Measurements from ENCODE around the gene AGAP1.

AGAP1 gene

GRCh38 chr2:235553291-235553690, 59.4 kb downstream of the AGAP1 start:
- no peak for FAIRE-seq

DNA sequence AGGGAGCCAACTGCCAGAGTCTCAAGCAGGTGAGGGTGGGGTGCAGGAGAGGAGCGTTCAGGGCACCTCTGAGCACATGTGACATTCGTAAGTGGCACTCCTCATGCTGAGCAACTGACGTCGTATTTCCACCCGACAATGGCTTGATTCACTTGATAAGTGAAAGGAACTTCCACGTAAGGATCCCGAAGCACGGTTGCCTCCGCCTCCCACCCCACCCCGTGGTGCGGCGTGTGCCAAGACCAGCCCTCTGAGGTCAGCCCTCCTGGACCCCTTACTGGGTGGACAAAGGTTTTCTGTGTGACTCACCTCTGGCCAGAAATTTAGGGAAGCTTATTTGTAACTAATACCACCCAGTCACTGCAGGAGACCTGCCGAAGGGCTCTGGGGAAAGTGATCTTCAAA, 59.9 kb downstream of the AGAP1 start:
- no peak for FAIRE-seq

DNA sequence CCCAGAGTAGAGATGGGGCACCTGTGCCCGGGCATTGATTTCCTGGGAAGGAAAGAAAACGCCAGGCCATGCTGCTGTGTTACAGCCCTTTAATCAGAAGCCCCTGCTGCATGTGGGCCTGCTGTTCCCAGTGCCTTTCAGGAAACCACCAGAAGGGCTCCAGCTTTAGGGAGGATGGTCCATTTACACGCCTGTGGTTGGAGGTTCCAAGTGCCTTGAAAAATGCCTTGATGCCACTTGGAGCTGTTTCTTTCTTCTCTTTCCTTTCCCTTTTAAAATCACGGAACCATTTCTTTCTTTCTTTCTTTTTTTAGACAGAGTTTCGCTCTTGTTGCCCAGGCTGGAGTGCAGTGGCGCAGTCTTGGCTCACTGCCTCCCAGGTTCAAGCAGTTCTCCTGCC, 60.5 kb downstream of the AGAP1 start:
- FAIRE-seq: no peak

GRCh38 chr2:235554936-235555335, 61.1 kb downstream of the AGAP1 start:
- FAIRE-seq: no peak

DNA sequence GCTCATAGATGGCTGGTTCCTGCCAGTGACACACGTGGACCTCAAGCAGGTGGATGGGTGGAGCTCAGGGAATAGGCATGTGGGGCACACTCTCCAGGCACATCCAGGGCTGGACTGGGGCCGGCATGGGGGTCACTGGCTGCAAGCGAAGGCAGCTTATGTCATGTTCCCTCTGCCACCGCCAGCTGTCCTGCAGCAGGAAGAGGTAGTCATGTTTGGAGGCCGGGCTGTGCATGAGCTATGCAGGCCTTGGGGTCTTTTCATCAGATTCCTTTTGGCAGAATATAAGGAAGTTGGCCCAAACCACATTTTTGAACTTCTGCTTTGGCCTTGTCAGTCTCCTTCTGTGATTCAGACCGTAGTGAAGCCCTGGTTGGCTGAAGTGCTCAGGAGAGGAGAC, 61.5 kb downstream of the AGAP1 start:
- no peak for FAIRE-seq

DNA sequence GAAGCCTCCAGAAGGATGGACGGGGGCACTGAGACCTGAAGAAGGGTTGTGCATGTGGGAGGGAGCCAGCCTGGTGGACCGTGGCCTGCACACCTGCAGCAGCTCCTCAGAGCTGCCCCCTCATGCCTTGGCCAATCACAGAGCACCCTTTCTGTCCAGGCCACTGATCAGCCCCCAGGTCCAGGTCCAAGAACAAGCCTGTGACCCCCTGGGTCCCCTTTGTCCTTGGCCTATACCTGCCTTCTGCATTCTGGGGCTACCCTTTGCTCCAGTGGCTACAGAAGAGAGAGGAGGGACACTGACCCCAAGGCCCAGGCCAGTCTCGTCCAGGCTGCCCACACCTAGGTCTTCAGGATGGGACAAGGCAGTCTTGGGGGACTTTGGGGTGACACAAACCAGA, 62.2 kb downstream of the AGAP1 start:
- no peak for FAIRE-seq

DNA sequence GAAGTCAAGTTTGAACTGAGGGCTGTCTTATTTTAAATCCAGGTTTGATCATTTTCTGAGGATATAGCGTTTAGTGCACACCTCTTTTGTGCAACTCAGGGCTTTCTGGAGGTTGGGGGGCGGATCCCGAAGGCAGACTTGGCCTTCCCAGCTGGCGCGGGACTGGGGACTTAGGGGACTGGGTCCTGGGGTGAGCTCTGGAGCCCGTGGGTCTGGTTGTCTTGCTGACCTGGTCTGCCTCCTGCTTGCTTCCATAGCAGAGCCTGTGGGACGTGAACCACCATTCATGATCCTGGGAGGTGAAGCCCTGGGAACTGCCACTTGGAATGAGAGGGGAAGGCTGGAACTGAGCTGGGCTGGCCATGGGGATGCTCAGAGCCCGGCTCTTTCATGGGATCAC, 63.1 kb downstream of the AGAP1 start:
- FAIRE-seq: no peak

GRCh38 chr2:235557903-235558302, 64.1 kb downstream of the AGAP1 start:
- no peak for FAIRE-seq

DNA sequence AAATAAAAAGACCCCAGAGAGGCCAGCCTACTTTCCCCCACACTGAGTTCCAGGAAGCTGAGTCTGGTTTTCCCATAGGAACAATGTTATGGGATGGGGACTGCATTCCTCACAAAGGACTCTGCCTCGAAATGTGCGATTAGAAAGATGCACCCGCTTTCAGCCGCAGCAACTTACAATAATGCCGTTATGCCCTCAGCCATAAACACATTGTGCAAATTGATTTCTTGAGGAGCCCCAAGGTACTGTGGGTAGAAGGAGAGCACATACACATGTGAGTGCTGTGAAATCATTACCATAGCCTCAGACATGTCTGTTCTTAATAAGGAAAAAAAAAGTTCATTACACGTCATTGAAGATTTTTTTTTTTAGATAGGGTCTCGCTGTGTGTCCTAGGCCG, 64.7 kb downstream of the AGAP1 start:
- FAIRE-seq: no peak

DNA sequence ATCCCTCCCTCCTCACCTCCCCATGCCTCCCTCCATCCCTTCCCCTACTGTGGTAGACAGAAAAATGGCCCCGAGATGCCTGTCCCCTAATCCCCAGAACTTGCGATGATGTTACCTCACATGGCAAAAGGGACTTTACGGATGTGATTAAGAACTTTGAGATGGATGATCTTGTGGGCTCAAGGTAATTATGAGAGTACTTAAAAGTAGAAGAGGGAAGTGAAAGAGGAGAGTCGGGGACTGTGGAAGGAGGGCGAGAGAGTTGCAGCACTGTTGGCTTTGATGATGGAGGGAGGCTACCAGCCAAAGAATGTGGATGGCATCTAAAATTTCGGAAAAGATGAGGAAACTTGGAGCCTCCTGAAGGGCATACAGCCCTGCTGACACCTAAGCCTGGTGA, 66.5 kb downstream of the AGAP1 start:
- FAIRE-seq: no peak

DNA sequence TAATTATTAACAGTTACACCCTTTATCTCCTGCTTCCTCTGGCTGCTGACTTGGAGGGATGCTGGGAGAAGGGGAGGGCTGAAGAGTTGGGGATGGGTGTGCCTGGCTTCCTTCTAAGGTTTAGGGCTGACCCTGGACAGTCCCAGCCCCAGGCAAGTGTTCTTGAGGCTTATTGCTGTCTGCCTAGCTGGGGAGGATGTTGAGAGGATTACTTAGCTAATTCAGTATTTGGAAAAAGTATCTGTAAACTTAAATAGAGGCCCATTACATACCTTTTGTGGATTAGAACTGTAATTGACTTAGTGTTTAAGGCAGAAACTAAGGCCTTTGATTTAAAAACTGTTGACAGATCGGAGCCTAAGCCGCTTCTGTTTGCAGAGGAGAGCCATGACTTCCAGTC, 67.6 kb downstream of the AGAP1 start:
- FAIRE-seq: no peak

DNA sequence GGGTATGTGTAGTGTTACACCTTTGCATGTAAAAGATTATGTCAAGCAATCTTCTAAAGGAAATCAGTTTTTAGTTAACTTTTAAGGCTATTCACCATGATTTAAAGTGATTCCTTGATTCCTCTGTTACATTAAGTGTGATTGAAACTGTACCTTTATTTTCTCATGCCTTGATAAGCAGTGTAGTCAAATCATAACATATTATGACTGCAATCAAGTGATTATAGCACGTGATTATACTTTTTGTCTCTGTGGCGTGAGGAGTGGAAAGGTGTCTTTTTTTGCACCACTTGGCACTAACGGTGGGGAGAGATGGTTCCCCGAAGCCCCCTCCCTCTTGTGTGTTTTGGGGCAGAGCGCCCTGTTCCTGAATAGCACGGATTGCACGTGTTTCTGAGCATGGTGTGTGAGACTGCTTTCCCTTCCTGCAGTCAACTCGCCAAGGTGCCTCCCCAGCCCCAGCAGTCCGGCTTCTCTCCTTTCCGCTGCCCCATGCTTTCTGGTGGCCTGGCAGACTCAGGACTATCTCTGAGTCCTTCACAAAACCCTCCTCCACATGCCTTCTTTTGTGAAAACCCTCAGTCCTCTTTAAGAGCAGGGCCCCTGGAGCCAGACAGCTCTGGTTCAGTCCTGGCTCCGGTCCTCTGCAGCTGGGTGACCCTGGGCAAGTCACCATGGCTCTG, 68.4 kb downstream of the AGAP1 start:
- no peak for FAIRE-seq

DNA sequence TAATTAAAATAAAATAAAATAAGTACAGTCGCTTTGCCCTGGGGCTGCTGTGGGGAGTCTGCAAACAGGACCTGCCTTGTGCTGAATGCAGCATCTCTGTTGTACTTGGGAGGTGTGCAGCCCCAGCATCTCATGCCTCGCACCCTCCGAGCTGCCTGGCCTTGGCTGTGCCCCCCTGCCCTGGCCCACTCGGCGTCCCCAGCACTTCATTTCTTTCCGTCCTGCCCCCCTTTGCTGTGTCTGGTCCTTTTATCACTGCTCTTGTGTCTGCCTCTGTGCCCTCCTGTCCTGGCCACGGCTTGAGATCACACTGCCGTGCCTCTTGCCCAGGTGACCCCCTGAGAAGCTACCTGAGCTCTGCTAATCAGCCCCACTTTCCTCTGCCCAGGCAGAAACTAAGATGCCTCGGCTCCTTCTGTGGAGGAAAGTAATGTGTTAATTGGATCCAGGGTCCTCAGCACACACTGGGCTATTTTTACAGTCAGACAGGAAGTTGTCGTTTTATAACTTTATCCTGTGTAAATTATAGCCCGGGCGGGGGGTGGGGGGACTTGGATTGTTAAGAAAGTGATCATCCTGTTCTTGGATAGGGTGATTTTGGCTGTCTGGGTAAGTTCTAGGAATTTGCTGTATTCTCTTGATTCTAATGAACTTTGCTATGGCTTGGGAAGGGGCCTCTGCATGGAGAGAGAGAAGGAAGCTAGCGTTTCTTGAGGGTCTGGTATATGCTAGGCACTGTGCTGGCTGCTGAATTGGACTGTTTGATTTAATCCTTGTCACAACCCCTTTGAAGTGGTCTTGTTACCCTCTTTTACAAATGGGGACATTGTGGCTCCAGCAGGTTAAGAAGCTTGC, 69.4 kb downstream of the AGAP1 start:
- FAIRE-seq: no peak

DNA sequence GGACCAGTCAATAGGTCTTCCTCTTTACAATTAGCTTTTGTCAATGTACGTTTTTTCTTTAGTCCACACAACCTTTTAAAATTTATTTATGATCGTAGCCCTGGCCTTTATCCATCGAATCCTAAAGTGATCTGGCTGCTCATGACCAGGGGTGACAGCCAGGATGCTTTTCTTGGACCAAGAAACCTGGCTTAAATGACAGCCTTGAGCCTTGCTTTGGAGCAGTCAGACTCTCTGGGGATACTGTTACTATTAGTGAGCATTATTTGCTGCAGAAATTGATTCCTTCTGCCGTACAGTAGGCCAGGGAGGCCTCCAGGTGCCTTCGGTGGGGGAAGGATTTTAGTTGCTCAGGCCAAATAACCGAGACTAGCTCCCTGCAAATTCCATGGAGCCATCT, 70.2 kb downstream of the AGAP1 start:
- no peak for FAIRE-seq

DNA sequence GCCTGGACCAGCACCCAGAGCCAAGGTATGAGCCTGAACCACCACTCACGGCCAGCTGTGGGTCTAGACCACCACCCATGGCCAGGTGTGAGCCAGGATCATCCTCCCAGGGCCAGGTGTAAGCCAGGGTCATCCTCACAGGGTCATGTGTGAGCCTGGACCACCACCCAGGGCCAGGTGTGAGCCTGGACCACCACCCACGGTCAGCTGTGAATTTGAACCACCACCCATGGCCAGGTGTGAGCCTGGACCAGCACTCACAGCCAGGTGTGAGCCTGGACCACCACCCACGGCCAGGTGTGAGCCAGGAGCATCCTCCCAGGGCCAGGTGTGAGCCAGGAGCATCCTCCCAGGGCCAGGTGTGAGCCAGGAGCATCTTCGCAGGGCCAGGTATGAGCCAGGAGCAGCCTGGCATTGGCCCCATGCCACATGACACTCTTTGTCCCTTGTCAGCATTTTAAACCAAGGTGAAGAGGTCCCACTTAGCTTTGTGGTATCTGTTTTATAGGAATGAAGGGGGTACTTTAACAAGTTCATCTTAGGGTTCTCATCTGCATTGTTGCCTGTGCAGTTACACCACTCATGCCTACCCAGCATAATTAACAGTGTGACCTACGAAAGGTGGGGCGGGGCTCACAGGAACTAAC, 71.2 kb downstream of the AGAP1 start:
- no peak for FAIRE-seq

DNA sequence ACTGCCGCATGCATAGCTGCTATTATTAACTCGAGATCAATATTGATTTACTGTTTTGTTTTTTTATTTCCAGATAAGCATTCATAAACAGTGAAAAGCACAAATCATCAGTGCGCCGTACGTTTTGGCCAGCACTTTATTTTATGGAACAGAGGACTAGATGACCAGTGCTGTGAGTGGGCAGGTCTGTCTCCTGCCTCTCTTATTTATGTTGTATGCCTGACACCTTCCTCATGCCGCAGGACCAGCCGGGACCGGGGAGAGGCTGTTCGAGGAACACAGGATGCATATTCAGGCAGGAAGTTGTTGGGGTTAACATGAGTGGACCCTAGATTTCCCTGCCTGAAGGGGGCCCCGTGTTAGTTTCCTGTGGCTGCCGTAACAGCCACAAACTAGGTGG, 72.6 kb downstream of the AGAP1 start:
- FAIRE-seq: no peak

DNA sequence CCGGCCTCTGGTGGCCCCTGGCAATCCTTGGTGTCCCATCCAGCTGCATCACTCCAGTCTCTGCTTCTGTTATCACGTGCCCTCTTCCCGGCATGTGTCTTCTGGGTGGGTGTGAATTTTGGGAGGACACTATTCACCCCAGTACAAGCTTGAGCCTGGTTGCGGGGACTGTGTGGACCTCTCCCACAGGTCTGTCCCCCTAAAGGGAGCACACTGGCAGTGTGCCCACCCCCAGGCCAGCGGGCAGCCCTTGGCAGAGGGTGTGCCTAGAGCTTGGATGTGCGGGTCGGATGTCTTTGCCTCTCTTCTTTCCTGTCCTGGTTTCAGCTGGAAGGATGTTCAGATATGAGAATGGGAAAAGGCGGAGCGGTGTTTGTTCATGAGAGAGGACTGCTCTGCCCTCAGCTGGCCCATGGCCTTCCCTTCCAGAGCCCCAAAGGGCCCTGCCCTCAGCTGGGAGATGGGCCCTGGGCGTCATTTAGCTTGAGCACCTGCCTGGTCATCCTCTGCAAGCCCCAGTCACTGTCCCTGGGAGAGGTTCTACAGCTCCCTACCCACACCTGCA, 73.2 kb downstream of the AGAP1 start:
- FAIRE-seq: no peak

GRCh38 chr2:235567842-235568241, 74.0 kb downstream of the AGAP1 start:
- FAIRE-seq: no peak

DNA sequence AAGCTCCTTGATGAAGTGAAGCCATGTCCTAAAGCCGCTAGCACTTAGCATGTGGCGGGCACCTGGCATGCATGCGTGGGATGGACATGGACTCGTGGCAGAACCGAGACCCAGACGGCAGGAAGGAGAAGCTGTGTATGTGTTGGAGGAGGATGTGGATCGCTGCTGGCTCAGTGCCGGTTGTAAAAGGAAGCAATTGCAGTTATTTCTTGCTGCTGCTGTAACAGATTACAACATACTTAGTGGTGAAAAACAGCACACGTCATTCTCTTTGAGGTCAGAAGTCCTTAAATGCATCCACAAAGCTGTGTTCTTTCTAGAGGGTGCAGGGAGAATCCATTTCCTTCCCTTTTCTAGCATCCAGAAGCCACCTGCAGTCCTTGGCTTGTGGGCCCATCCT, 74.6 kb downstream of the AGAP1 start:
- no peak for FAIRE-seq

DNA sequence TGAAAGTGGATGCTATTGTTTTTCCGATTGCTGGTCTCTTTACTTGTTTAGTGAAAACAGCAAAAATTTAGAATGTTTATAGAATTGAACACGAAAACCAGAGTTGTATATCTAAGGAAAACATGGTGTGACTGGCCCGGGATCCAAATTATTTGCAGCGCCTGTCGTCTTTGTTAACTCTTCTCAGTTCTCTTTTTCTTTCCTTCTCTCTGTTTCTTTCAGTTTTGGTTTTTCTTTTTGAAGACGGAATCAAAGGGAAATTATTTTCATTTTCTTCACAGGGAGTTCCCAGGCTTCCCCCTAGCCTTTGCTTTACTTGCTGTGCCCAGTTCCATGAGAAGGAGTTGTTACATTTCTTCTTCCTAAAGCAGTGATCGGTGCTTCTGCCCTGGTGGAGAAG, 76.0 kb downstream of the AGAP1 start:
- FAIRE-seq: no peak

GRCh38 chr2:235570256-235570655, 76.4 kb downstream of the AGAP1 start:
- no peak for FAIRE-seq

GRCh38 chr2:235570966-235571692, 77.3 kb downstream of the AGAP1 start:
- no peak for FAIRE-seq

GRCh38 chr2:235572592-235572991, 78.7 kb downstream of the AGAP1 start:
- FAIRE-seq: no peak
